ENCODE data around the gene RPA1.

GRCh38 chr17:1810450-1811103 is 19.2 kb upstream of the RPA1 start:
- TF ChIP-seq EZH2 (IDR thresholded peaks at IDR 0.05; ENCODE audit: borderline replicate concordance) (no peak), CTCF (IDR thresholded peaks at IDR 0.05; ENCODE audit: poor library complexity) (no peak)
